Stimulated activated CD8-positive, alpha-beta memory T cell treated with anti-CD3 and anti-CD28 coated beads, Interleukin-7, amount 100 ng/mL, for 1 hour (primary cell): ENCODE results near the gene SBF2.

ENCODE experiments used
- DNase-seq, 2 donors: peaks; one replicate each; pipeline ENCODE4 v3.0.0-alpha.2; 2020; ENCODE audit warnings: low read depth in 2 of 2

Gene SBF2

GRCh38 chr11:9815486-9816136 lies 478.4 kb downstream of the SBF2 start:
- DNase-seq = no peak

DNA sequence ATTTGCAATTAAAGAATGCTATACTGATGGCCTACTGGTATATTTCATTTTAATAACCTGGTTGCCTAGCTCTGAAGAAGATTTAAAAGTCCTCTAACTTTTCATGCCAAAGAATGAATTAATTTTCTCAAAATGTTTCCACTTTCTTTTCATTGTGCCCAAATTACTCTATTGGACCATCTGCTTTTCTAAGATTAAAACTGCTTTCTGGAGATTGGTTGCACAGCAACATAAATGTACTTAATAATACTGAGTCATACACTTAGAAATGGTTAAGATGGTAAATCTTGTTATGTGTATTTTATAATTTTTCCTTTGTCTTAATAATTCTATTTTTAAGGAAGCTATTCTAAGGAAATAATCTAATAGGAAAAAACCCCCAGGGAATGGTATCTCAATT lies 479.9 kb downstream of the SBF2 start:
- no peak for DNase-seq

GRCh38 chr11:9808943-9809342 lies 485.1 kb downstream of the SBF2 start:
- no peak for DNase-seq

DNA sequence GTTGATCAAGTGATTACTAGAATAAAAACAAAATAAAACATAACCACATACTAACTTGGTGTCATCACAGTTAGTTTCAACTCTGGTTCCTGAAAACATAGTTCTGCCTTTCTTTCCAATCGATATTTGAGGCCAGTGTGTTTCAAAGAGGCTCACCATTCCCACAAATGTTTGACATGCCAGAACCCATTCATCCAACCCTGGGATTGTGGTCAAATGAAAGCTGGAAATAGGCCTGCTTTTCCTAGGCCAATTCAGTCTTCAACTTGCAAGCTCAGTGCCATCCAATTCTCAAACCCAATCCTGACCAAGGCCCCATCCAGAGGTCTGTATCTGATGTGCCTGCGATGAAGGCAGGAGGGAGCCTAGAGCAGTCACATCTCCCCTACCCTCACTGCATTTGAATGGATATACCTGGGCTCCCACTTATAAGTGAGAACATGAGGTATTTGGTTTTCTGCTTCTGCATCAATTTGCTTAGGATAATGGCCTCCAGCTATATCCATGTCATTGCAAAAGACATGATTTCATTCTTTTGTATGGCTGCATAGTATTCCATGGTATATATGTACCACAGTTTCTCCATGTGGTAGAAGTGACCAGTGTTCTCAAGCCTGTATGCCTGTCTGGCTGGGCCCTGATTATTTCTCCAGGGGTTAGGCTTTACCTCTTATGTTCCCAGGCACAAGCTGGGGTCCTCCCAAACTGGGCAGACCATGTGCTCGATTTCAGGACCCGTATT lies 486.9 kb downstream of the SBF2 start:
- DNase-seq = no peak

- no peak for DNase-seq
These were observed 489.6 kb downstream of the SBF2 start for GRCh38 chr11:9804419-9804902.

DNA sequence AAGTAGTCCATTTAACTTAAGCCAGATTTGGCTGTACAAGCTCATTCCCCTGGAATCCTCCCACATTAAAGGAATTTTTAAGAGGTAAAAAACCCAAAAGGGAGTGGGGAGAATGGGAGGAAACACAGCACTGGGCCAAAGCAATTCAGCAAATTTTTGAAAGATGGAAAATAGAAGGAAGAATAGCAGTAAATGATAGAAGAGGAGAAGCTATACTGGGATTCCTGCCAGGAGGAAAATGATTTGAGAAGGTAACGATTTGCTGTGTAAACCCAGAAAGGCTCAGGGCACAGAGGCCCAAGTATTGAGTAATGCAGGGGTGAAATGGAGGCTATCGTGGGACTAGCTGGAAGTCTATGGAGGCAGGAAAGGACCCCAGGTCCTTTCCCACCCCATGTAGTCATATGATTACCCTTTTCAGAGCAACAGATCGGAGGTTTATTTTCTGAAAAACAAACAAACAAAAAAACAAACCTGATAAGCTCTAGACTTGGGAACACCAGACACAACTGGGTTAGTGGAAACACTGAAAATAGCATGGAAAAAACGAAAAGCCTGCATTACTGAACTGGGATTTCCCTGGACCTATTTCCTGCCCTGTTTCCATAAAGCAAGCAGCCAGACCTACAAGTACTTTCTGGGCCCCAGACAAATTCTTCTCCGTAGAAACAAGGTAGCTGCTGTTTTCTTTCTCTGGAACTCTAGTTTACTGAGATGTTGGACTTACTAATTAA lies 490.2 kb downstream of the SBF2 start:
- no peak for DNase-seq

GRCh38 chr11:9802291-9802861 lies 491.6 kb downstream of the SBF2 start:
- no peak for DNase-seq

DNA sequence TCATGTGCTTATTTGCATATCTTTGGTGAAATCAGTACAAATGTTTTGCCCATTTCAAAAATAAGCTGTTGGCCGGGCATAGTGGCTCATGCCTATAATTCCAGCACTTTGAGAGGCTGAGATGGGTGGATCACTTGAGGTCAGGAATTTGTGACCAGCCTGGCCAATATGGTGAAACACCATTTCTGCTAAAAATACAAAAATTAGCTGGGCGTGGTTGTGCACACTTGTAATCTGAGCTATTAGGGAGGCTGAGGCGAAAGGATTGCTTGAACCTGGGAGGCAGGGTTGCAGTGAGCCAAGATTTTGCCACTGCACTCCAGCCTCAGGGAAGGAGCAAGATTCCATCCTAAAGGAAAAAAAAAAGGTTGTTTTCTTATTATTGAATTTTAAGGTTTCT lies 494.1 kb downstream of the SBF2 start:
- no peak for DNase-seq

DNA sequence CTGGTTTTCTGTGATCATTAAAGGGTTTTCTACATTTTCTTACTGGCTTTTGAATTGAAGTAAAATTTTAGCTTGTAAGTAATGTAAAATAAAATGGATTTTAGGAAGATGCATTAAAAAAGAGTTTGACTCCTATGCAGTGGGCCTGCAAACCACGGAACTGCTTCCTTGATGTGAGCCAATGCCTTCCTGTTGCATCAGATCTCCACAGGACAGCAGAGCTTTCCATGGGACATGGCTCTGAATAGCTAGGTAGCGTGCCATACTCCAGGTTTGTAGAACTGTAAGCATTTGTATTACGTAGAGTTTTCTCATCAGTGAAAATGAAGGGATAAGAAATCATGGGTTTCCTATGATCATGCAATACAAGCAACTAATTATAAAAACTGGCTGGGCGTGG lies 496.7 kb downstream of the SBF2 start:
- no peak for DNase-seq

DNA sequence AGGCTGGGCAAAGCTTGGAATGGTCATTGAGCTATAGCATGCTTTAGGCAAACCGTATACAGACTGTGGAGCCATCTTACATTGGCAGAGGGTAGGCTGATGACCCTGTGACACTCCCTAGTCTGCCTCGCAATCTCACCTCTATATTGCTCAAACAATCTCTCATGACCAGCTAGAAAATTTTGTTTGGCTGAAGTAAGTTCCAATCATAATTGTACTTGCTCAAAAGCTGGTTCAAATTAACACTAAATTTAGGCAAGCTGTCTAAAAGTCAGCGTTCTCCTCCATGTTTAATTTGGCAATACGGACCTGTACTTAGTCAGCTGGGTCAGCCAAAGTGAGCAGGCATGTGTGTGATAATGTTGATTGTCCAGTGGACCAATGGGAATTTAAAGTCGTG lies 497.2 kb downstream of the SBF2 start:
- no peak for DNase-seq

DNA sequence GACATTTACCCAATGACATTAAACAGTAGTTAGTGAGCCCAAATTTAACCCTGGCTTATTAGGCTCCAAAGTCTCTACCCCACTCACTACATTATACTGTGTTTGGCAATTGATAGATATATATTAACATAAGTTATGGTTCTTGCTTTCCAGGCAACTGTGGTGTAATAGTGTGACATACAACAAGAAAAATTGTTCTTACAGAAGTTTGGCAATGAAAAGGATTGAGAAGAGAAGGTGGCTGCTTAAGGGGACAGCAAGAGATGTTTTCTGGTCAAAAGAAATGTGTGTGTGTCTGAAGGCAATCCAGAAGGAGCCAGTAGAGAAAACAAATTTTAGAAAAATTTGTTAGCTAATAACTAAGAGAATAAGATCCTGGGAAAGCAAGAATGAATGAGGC lies 497.8 kb downstream of the SBF2 start:
- no peak for DNase-seq

GRCh38 chr11:9790703-9791102 lies 503.3 kb downstream of the SBF2 start:
- no peak for DNase-seq

- no peak for DNase-seq
These were observed 504.1 kb downstream of the SBF2 start for GRCh38 chr11:9789910-9790309.

DNA sequence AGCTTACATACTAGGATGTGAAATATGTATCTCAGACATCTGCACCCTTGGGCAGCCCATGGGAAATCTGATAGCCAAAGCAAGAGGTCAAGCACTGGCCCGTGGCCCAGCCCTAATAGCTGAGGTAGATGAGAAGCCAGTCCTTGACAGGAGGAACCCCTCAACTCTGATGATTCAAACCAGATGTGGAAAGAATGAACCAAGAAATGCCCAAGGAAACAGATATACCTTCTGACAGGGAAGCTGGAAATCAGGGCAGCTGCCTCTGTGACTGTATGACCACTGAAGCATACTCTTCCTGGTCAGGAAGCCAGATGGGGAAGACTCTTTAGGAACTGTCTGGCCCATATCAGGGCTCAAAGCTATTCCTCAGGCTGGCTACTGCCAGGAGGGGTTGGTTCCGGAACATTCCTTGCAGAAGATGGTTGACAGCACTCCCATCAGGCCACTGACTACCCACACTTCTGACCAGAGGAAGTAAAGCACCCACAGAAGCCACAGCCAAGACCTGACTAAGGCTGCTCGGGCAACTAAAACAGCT lies 506.0 kb downstream of the SBF2 start:
- DNase-seq = no peak

- no peak for DNase-seq
These were observed 506.8 kb downstream of the SBF2 start for GRCh38 chr11:9787260-9787659.

- DNase-seq = no peak
These were observed 509.3 kb downstream of the SBF2 start for GRCh38 chr11:9784602-9785315.

DNA sequence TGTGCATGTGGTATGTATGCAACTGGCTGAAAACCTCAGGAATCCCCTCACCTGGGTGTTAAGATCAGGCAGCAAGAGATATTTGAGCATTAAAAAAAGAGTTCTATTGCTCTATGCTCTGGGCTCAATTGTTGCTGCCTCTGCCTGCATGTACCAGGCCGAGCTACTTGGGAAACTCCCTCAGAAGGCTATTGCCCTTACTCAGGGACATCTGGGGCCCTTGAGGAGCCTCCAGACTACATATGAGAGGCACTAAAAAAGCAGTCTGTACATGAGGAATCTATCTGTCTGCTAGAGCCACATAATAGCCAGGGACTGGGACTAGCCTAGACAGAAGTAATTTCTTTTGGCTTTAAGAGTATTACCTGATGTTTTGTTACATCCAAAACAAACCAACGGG lies 510.0 kb downstream of the SBF2 start:
- no peak for DNase-seq

DNA sequence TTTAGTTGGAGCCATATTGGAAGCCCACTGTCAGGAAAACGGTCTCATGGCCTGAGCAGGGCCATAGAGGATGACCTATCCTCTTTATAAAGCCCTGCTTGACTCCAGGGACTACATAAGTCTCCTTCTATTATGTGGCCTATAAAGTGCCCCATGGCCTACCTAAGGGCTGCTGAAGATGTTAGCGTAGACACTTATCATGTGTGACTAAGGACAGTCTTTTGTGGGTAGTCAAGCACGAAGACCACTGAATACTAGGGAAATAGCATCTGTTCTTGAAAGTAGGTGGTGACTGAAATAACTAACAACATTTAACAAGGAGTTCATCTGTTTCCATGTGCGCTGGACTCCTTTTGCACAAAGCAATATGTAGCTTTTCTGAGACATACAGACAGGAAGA lies 513.1 kb downstream of the SBF2 start:
- DNase-seq = no peak

DNA sequence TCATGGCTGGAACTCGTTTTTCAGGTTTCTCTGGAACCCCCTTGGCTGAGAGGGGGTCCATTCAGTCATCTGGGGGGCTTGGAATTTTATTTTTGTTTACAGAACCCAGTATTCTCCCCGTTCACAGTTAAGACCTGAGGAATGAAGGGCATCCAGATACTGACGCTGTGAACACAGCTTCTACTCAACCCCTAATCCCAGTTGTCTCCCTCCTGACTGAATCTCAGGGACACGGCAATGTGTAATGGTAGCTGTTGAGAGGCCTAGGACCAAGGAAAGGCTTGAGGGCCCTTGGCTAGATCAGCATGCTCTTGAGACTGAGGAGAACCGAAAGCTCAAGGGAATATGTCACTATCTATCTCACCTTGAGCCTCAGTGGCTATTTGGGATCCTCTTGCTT lies 516.5 kb downstream of the SBF2 start:
- DNase-seq = no peak

- no peak for DNase-seq
These were observed 517.0 kb downstream of the SBF2 start for GRCh38 chr11:9777066-9777465.

DNA sequence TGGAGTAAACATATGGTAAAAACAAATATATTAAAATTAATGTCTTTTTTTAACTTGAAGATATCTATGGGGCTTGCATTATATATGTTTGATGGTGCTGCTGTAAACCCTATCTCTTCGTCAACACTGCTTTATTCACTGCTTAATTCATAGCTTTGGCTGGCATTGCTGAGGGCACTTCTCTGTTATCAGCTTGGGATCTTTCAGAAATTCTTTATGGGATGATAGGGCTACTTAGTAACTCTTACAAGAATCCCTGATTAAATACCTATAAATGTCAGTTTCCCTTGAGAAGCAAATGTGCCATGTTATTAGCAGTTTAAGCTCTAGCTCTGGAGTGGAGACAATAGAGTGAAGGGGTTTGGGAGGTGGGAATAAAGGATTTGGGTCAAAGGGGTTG lies 517.8 kb downstream of the SBF2 start:
- DNase-seq = no peak

GRCh38 chr11:9775398-9775779 lies 518.6 kb downstream of the SBF2 start:
- no peak for DNase-seq
